Ovary (tissue), 3 donors: ENCODE results near the gene PSMD11.

ENCODE experiments used
- CTCF ChIP-seq, 3 donors: fragments of 450-650 bp in 2 of 3; fragments of 200-600 bp in 1 of 3; IDR thresholded peaks; one replicate each; pipeline versions ENCODE4 v1.5.1 to v1.8.0; 2016 to 2022; ENCODE audit warnings: antibody characterized with exemption in 3 of 3, mild to moderate bottlenecking in 1 of 3
- EP300 ChIP-seq: sonication (generic); formaldehyde crosslinking; IDR thresholded peaks from one replicate; pipeline ENCODE4 v1.6.1; 2017; ENCODE audit warnings: antibody characterized with exemption
- POLR2A ChIP-seq: fragments of 450-650 bp; IDR thresholded peaks from one replicate; pipeline ENCODE4 v1.6.1; 2017; ENCODE audit warnings: antibody characterized with exemption, mild to moderate bottlenecking, moderate library complexity
- donor health status: DM: no; HTN: no; CAD: no.

- no peak for TF ChIP-seq CTCF (IDR thresholded peaks at IDR 0.05)
- no peak for TF ChIP-seq POLR2A
- no peak for TF ChIP-seq EP300
Measured at GRCh38 chr17:32502013-32502412, 57.7 kb downstream of the PSMD11 start.
